Measurements from ENCODE around the gene ICA1.

GRCh38 chr7:8228766-8229674 is 32.9 kb downstream of the ICA1 start:
- TF ChIP-seq CTCF (IDR thresholded peaks at IDR 0.05; ENCODE audit: extremely low read depth in 1 of 2, insufficient read depth in 1 of 2, low read depth in 1 of 2, low read length in 2 of 2): no peak
- no peak for TF ChIP-seq POLR2A (IDR thresholded peaks at IDR 0.05; ENCODE audit: low read depth, low read length)

Data from endothelial cell of umbilical vein (primary cell).